Skin of body (tissue), 2 donors: ENCODE results near the gene PAQR8. TPM values are rescaled to one million over a fixed set of nuclear protein-coding genes. Genes with fewer than 3 reads are reported as not detected.
A peak's percentile ranks its signal among the peaks of the same experiment; 100 is the strongest.
"Not testable (repeated sequence)": the region's sequence is repeated elsewhere in the genome, so short reads cannot be mapped to it uniquely, and the experiment has no call there.

ENCODE experiments used
- DNase-seq: peaks from one replicate; lab custom pipeline; 2025; lab: John Stamatoyannopoulos, UW
- total RNA-seq: library from RNA; depleted of rRNA; stranded (reverse); fragments of >200 nt; gene quantifications from one replicate; pipeline ENCODE4 v1.2.3, GENCODE V29; 2014

Gene PAQR8
- total RNA-seq, 1 donor from 2014 or later: 4.1 TPM

DNA sequence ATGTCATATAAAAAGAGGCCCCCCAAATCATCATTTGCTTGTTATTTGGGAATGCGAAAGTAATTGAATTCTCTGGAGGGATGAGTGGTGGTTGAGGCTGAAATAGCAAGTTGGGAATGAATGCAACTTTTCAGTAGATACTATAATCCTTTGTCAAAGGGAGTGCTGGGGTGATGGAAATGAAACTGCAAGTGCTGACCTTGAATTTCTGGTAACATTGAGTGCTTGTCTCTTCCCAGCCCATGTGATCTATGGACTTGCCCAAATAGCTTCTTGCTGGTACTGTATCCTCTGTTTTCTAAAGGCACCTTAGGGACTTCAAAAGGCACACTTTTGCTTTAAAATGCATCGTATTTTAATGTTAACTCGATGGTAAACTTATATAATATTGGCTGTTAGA is 14.8 kb downstream of the PAQR8 start:
- no peak for DNase-seq

DNA sequence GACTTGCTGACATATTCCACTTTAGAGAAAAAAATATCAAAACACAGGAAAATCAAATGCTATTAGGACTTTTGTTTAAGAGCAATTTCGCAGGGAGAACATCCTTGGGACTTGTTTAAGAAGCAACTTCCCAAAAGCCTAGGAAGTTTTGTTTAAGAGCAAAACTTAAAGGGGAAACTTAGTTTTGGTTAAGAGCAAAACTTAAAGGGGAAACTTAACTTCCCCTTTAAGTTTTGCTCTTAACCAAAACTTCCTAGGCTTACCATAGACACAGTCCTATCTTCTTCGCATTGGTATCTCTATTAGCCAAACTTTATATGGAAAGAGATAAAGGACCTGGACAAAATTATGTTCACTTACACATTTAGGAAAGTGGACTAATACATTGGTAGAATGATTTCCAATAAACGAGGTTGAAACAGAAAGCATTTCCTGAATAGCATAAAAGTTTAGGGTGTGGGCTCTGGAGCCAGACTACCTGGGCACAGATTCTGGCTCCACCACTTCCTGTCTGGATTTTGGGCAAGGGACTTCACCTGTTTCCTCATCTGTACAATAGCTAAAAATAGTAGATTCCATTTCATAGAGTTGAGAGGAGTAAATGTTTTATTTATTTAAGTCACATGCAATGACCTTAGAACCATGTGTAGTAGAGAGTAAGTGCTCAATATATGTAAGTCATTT is 15.7 kb downstream of the PAQR8 start:
- DNase-seq: no peak

DNA sequence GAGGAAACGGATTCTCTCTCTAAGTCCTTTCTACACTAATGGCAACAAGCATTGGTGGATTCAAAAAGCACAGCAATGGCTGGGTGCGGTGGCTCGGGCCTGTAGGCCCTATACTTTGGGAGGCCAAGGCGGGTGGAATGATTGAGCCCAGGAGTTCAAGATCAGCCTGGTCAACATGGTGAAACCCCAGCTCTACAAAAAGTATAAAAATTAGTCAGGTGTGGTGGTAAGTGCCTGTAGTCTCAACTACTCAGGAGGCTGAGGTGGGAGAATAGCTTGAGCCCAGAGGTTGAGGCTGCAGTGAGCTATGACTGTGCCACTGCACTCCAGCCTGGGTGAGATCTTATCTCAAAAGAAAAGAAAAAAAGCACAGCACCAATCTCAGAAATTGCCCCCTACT is 19.3 kb downstream of the PAQR8 start:
- no peak for DNase-seq

DNA sequence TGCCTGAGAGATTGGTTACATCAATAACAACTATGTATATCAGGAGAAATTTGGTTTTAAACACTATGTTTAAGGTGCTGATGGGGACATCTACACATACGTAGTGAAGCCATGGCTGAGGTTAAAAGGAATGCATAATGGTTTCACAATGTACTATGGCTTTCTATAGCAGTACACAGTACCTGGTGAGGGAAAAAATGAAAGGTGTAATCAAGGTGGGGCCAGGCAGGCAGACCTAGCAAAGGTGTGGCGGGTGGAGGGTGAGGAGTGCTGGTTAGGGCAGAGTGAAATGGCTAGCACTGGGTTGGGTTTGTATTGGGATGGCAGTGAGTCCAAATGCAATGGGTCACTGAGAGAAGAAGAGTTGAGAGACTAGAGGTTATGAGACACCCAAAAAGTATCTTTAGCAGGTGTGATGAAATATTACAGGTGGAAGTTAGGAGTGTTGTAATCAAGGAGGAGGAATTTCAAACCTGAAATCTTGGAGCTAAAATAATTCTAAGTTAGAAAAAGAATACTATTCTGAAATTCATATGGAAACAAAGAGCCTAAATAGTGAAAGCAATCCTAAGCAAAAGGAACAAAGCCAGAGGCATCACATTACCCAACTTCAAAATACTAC is 22.3 kb downstream of the PAQR8 start:
- DNase-seq: no peak

DNA sequence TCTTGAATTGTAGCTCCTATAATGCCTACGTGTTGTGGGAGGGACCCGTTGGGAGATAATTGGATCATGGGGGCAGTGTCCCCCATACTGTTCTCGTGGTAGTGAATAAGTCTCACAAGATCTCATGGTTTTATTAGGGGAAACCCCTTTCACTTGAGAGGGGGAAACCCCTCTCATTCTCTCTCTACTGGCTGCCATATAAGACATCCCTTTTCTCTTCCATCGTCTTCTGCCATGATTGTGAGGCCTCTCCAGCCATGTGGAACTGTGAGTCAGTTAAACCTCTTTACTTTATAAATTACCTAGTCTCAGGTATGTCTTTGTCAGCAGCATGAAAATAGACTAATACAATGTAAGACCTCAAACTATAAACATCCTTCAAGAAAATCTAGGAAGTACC is 23.1 kb downstream of the PAQR8 start:
- DNase-seq: no peak

DNA sequence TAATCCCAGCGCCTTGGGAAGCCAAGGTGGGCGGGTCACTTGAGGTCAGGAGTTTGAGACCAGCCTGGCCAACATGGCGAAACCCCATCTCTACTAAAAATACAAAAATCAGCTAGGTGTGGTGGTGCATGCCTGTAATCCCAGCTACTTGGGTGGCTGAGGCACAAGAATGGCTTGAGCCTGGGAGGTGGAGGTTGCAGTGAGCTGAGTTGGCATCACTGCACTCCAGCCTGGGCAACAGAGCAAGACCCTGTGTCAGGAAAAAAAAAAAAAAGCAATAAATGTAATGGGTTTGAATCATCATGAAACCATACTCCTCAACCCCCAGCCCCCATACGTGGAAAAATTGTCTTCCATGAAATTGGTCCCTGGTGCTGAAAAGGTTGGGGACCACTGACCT is 26.2 kb downstream of the PAQR8 start:
- not testable (repeated sequence) for DNase-seq

DNA sequence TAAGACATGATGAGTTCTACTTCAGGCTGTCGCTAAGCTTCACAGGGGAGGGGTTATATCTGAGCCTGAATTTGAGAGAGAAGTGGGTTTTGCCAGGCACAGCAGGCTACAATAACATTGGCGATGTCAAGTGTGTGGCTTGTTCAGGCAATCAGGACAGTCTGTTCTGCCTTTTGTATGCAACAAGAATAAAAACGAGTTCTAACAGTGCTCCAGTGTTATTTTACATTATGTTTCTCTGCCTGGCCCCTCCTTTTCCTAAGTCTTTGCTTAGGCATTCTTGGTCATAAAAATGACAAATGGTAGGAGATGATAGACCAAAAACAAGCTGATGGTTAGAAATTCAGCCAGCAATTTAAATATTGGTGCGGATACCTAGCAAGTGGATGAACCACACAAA is 26.8 kb downstream of the PAQR8 start:
- DNase-seq: no peak

DNA sequence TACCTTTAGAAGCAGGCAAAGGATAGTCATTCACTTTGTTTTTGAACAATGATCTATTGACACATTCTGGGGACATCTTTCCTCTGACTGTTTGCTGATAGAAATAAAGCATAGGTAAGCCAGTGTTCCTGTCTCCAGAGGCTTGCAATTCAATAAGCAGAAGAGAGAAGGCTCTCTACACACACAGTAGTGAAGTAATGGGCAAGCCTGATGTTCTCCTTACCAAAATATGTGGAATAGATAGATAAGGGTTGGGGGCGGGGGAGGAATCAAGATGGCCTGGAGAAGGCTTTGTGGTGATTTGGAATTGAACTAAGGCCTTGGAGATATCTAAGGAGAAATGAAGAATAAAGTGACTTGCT is 27.3 kb downstream of the PAQR8 start:
- DNase-seq: no peak

DNA sequence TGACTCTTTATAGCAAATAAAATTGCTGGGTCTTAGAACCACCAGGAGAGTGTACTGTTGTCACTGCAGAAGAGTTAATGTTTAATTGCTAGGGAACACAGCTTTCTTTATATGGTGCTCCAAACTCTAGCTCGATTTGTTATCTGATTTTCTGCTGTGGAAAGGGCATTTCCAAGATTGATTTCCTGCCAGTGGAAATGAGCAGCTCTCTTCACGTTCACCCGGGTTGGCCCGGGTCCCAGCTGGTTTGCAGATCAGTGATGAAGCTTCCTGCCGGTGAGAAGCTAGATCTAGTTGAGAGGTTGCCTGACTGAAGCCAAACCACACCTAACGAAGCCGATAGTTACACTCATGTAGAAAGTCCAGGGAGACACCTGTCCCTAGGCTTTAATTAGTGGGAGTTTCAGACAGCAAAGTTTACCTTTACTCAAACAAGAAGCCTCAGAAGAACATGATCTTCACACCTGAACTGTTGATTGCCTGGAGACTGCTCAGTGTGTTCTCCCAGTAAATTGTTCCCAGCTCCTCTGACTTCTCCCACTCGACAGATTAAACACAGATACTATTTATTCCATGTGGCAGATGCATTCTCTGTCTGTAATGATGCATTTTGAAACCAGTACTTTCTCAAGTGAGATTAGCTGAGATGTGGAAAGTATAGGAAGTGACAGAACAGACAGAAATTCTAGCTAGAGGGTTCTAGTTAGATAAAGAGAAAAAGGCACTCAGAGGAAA is 27.8 kb downstream of the PAQR8 start:
- no peak for DNase-seq

DNA sequence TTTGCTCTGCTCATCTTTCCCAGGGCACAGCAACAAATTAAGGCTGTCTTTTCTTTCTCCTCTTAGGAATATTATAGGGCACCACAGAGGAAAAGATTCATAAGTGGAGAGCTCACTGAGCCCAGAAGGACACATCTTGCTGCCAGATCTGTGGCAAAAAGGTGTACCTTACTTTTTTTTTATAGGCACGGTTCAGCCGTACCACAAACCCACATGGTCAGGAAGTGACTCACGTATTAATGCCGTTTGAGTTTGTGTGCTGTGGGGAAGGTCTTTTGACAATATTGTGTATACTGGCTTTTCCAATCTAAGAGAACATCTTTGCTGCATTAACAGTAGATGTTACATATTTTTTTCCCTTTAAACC is 28.4 kb downstream of the PAQR8 start:
- DNase-seq: no peak

DNA sequence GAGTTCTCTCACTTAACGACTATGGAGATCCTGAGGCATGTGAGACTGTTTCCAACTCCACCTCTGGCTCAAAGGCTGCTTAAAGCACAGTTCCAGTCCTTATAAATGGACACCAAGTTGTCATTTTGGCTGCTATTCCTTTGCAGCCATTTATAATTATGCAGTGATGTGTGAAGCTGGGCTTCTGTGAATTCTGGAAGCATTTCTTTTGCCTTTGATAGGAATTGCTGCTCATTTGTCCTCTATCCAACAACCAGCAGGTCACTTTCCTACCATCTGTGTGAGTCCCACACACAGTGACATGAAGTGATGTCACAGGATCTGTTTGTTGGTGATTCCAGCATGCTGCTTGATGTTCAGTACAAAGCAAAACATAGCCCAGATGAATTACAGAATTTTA is 29.6 kb downstream of the PAQR8 start:
- no peak for DNase-seq

DNA sequence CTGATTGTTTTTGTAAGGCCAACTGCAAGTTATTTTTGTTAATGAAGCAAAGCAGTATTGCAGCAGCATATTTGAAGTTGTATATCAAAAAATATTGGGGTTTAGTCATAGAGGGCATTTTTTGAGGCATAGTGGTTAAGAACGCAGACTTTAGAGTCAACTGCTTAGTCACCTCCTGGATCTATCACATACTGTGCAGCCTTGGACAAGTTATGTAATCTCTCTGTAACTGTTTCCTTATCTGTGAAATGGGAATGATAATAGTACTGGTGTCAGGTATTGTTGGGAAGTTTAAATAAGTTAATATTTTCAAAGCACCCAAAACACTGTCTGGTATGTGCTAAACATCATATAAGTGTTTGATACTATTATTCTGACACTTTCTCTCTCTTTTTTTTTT is 31.0 kb downstream of the PAQR8 start:
- no peak for DNase-seq

DNA sequence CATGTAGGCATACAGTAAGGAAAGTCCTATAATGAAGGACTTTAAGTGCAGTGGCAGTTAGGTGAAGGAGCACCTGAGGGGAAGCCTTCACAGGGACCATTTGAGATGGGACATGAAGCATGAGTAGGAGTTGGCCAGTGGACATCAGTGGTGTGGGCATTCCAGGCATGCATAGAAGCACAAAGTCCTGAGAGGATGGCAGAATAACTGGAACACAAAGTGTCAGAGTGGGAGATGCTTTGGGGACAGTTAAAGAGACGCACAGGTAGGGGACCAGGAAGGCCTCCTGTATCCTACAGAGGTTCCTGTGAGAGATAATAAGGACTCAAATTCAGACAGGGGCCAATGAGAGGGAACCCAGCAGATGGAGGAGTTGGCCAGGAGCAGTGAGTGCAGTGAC is 31.8 kb downstream of the PAQR8 start:
- DNase-seq: no peak

DNA sequence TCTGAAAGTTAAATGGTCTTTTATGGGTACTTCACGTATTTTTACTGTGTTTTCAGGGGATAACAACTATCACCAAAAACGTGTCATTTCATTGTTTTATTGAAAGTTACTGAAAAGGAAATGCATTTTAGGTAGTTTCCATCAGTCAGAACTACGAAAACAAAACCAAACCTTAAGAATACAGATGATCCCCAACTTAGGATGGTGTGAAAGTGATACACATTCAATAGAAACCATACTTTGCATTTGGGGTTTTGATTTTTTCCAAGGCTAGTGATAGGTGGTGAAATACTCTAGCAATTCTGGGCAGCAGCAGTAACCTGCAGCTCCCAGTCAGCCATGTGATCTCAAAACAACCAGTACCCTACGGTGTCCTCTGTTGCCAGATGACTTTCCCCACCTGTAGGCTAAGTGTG is 32.3 kb downstream of the PAQR8 start:
- DNase-seq: no peak

DNA sequence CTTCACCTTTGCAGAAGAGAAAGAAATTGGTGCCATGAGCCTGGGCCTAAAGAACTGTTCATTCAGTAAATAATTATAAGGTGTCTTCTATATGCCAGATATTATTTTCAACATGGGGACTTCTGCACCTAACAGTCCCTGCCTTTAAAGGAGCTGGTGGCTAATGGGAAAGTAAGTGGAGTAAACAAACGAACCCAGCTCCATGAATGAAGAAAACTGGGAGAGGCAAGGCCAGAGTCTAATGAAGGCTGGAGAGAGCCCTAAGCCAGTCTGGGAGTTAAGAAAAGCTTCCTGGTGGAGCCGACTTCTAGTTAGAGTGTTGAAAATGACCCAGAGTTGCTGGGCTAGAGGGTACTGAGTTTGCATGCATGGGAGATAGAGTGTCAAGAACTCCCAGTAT is 34.0 kb downstream of the PAQR8 start:
- no peak for DNase-seq

DNA sequence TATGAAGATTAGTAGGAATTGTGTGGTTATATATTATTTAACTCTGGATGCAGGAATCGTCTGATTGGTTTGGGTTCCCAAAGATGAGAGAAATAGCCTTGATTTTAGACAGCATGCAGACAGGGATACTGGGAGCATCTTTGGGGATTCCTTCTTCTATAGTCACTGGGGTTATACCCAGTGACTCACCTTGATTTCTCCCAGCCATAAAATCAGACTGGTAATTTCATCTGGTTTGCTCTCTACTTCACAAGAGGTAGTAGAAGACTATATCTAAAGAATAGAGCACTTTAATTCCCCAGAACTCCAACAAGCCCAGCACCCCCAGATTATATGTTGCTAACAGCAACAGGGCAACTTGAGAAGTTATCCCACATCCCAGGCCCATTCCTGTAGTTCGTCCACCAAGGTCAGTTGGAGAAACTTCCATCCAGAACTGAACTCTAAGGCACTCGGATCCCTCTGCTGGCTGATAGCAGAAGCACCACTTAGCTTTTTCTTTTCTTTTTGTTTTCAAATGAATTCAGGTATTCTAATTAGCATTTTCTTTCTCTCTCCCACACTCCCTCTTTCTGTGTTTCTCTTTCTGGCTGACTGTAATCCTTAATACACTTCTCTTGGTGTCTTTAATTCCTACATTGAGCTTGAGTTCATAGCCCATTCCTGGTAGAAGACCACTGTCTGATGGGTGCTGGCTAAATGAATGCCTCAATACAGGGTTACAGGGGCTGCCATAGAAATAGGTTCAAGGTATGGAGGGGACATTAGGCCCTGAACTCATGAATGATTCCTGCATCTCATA is 37.8 kb downstream of the PAQR8 start:
- no peak for DNase-seq

DNA sequence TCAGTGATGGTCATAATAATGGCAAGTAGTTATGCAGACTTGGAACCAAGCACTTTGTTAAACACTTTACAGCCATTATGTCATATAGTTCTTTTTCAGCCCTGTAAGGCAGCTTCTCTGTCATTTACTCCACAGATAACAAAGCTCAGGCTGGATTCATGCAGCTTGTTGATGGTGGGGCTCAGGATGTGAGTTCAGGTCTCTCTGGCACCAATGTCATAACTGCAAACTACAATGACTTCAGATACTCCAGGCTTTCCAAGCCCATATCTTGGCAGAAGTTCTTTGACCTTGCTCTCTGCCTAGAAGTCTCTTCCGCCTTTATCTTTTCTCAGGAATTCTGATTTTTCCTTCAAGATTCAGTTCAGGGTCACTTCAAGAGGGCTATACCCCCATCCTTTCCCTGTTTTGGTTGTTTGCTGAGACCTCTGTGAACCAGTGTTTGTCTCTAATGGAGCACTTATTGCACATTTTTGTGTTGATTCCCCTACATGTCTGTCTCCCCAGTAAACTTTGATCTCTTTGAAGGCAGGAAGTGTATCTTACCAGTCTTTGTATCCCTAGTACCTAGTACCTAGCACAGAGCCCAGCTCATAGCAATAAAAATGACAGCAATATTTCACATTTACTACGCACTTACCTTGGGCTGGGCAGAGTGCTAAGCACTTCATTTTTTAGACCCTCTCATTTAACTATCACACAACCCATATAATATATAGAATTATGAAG is 38.5 kb downstream of the PAQR8 start:
- DNase-seq: no peak

DNA sequence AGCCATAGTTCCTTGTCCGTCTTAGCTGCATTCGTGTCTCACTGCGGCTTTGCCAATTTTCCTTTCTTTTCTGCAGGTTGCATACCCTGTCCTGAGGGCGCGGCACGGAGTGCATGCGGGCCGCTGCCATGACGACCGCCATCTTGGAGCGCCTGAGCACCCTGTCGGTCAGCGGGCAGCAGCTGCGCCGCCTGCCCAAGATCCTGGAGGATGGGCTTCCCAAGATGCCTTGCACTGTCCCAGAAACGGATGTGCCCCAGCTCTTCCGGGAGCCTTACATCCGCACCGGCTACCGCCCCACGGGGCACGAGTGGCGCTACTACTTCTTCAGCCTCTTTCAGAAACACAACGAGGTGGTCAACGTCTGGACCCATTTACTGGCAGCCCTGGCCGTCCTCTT is 41.1 kb downstream of the PAQR8 start:
- no peak for DNase-seq

DNA sequence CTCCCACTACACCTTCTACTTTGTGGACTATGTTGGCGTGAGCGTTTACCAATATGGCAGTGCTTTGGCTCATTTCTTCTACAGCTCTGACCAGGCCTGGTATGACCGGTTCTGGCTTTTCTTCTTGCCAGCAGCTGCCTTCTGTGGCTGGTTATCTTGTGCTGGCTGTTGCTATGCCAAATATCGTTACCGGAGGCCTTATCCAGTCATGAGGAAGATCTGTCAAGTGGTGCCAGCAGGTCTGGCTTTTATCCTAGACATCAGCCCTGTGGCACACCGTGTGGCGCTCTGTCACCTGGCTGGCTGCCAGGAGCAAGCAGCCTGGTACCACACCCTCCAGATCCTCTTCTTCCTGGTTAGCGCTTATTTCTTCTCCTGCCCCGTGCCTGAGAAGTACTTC is 41.7 kb downstream of the PAQR8 start:
- no peak for DNase-seq

DNA sequence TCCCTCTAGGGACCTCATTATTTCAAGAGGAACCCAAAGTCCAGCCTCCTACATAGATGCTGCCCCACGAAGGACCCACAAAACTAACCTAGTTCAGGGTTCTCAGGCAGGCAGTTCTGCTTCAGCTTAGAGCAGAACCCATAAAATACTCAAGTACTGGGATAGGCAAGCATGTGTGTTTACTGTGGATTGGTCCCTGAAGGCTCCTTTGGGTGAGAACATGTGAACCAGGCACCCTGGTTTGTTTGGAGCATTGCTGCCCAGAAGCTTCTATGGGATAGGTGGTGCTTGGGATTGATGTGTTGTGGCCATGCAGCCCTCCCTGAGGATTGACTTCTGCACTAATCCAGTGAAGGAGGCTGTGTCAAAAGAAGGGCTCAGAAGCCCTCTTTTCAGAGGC is 43.3 kb downstream of the PAQR8 start:
- DNase-seq: no peak

DNA sequence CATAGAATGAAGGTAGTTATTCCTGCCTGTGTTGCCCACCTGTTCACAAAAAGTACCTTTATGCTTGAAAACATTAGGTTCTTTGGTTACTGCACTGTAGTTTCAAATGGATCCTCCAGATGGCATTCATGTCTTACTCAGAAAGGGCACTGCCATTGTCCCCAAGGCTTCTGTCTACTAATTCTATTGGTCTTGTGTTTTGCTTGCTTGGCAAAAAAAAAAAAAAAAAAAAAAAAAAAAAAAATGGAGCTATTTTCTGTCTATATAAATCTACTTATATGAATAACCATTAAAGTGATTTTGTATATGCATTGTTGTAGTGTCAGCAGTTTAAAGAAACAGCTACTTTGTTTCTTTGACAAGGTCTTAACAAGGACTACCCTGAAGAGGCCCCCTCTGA is 45.5 kb downstream of the PAQR8 start:
- DNase-seq: peak; percentile 30

DNA sequence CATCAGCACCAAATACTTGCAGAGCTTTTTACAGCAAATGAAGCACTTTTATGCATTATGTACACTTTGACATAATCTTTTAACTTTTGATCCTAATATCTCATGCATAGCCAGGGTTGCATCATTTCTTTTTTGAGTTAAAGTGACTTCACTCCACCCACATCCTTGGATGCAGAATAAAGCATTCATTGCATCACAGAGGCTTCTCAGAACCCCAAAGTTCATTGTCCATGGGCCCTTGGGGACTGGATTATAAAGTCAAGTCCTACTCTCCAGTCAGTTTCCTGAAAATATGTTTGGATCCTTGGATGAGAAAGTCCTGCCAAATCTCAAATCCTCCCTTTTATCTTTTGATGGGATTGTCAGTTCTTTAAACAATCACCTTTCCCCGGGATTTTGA is 47.5 kb downstream of the PAQR8 start:
- DNase-seq: peak; percentile 22
